NT2/D1 (cell line): Measurements from ENCODE around the gene NF1.

Experiments used
- SUZ12 ChIP-seq: IDR thresholded peaks from 2 replicates; pipeline ENCODE4 v1.6.1; 2011; ENCODE audit not compliant: insufficient read length, insufficient read depth; ENCODE audit errors: extremely low read depth
- YY1 ChIP-seq: IDR thresholded peaks from 2 replicates; pipeline ENCODE4 v1.6.1; 2011; ENCODE audit not compliant: insufficient read length, insufficient read depth
- ZNF274 ChIP-seq: IDR thresholded peaks from 2 replicates; pipeline ENCODE4 v1.6.1; 2011; ENCODE audit warnings: mild to moderate bottlenecking, low read depth, low read length

- no peak for TF ChIP-seq YY1
- no peak for TF ChIP-seq SUZ12
- no peak for TF ChIP-seq ZNF274
Measured at GRCh38 chr17:31328160-31328535, 233.4 kb downstream of the NF1 start.
